H9 (cell line): ENCODE measurements around the gene RBM22. TPM values are rescaled to one million over a fixed set of nuclear protein-coding genes. Genes with fewer than 3 reads are reported as not detected.

ENCODE experiments used
- DNase-seq: peaks from one replicate; pipeline ENCODE4 v3.0.0-alpha.2; 2017
- H2AFZ ChIP-seq: one replicate; pipeline ENCODE4 v1.6.1; 2013; ENCODE audit warnings: mild to moderate bottlenecking, low read length, control low read depth, moderate library complexity
- H2AK5ac ChIP-seq: 2 replicates; pipeline ENCODE4 v1.6.1; 2013; ENCODE audit warnings: low read length, control low read depth, mixed read lengths; ENCODE audit not compliant: insufficient read length
- H2BK120ac ChIP-seq: one replicate; pipeline ENCODE4 v1.6.1; 2013; ENCODE audit warnings: low read depth, mild to moderate bottlenecking, low read length, control low read depth, inconsistent platforms; ENCODE audit not compliant: poor library complexity, severe bottlenecking
- H2BK12ac ChIP-seq: 2 replicates; pipeline ENCODE4 v1.6.1; 2013; ENCODE audit warnings: low read length, control low read depth, mixed read lengths, low read depth; ENCODE audit not compliant: insufficient read length
- H2BK15ac ChIP-seq: 2 replicates; pipeline ENCODE4 v1.6.1; 2013; ENCODE audit warnings: low read depth, low read length, control low read depth
- H2BK20ac ChIP-seq: one replicate; pipeline ENCODE4 v1.6.1; 2013; ENCODE audit warnings: low read depth, mild to moderate bottlenecking, low read length, control low read depth, inconsistent platforms; ENCODE audit not compliant: poor library complexity, severe bottlenecking
- H2BK5ac ChIP-seq: 2 replicates; pipeline ENCODE4 v1.6.1; 2013; ENCODE audit warnings: low read length, control low read depth, mixed read lengths; ENCODE audit not compliant: insufficient read length
- H3K14ac ChIP-seq: 2 replicates; pipeline ENCODE4 v1.6.1; 2013; ENCODE audit warnings: low read length, control low read depth; ENCODE audit not compliant: insufficient read depth
- H3K18ac ChIP-seq: 2 replicates; pipeline ENCODE4 v1.6.1; 2013; ENCODE audit warnings: low read depth, mild to moderate bottlenecking, mixed read lengths, low read length, control low read depth; ENCODE audit not compliant: insufficient read length
- H3K23ac ChIP-seq: 2 replicates; pipeline ENCODE4 v1.6.1; 2013; ENCODE audit warnings: low read length, control low read depth, mixed read lengths, low read depth; ENCODE audit not compliant: insufficient read length
- H3K23me2 ChIP-seq: 2 replicates; pipeline ENCODE4 v1.6.1; 2013; ENCODE audit warnings: low read depth, mild to moderate bottlenecking, mixed read lengths, low read length, control low read depth; ENCODE audit not compliant: insufficient read length, poor library complexity, severe bottlenecking
- H3K27ac ChIP-seq: 2 replicates; pipeline ENCODE4 v1.5.1; 2013; ENCODE audit warnings: low read length, control low read depth, mixed read lengths, low read depth; ENCODE audit not compliant: insufficient read length
- H3K27me3 ChIP-seq: 2 replicates; pipeline ENCODE4 v1.6.1; 2013; ENCODE audit warnings: low read length, control low read depth, inconsistent platforms; ENCODE audit not compliant: insufficient read depth
- H3K4ac ChIP-seq: 2 replicates; pipeline ENCODE4 v1.6.1; 2013; ENCODE audit warnings: low read depth, mild to moderate bottlenecking, control low read depth, inconsistent platforms, low read length, moderate library complexity
- H3K4me1 ChIP-seq: 2 replicates; pipeline ENCODE4 v1.6.1; 2013; ENCODE audit warnings: low read length, control low read depth, inconsistent platforms; ENCODE audit not compliant: insufficient read depth
- H3K4me2 ChIP-seq: 2 replicates; pipeline ENCODE4 v1.6.1; 2013; ENCODE audit warnings: low read length, control low read depth, mixed read lengths; ENCODE audit not compliant: insufficient read length, insufficient read depth
- H3K56ac ChIP-seq: 2 replicates; pipeline ENCODE4 v1.6.1; 2013; ENCODE audit warnings: low read depth, mild to moderate bottlenecking, mixed read lengths, low read length, control low read depth; ENCODE audit not compliant: insufficient read length
- H3K79me1 ChIP-seq: 2 replicates; pipeline ENCODE4 v1.6.1; 2013; ENCODE audit warnings: low read depth, mild to moderate bottlenecking, moderate library complexity, low read length, control low read depth, inconsistent platforms; ENCODE audit not compliant: insufficient read depth, poor library complexity, severe bottlenecking
- H3K79me2 ChIP-seq: 2 replicates; pipeline ENCODE4 v1.6.1; 2013; ENCODE audit warnings: low read length, control low read depth, inconsistent platforms; ENCODE audit not compliant: insufficient read depth
- H3K9ac ChIP-seq: 2 replicates; pipeline ENCODE4 v1.6.1; 2013; ENCODE audit warnings: low read length, control low read depth, mixed read lengths; ENCODE audit not compliant: insufficient read length; ENCODE audit errors: extremely low read depth
- H3K9me3 ChIP-seq: one replicate; pipeline ENCODE4 v1.6.1; 2013; ENCODE audit warnings: low read depth, low read length, inconsistent platforms; ENCODE audit not compliant: control insufficient read depth
- H3T11ph ChIP-seq: one replicate; pipeline ENCODE4 v1.6.1; 2013; ENCODE audit warnings: mild to moderate bottlenecking, low read length, control low read depth, inconsistent platforms
- H4K20me1 ChIP-seq: one replicate; pipeline ENCODE4 v1.6.1; 2013; ENCODE audit not compliant: control insufficient read depth, insufficient read length, insufficient read depth
- H4K5ac ChIP-seq: 2 replicates; pipeline ENCODE4 v1.6.1; 2013; ENCODE audit warnings: low read depth, mild to moderate bottlenecking, mixed read lengths, low read length, control low read depth; ENCODE audit not compliant: insufficient read length
- H4K8ac ChIP-seq: replicated peaks from 2 replicates; pipeline ENCODE4 v1.6.1; 2013; ENCODE audit warnings: low read length, control low read depth, mixed read lengths, low read depth; ENCODE audit not compliant: insufficient read length
- H4K91ac ChIP-seq: 2 replicates; pipeline ENCODE4 v1.6.1; 2013; ENCODE audit warnings: low read depth, mild to moderate bottlenecking, moderate library complexity, mixed read lengths, low read length, control low read depth; ENCODE audit not compliant: insufficient read length
- H3K27ac Mint-ChIP-seq, 3 experiments: 2 replicates in 2 of 3; 3 replicates in 1 of 3; pipeline ENCODE4 v1.8.0; 2020 to 2021; ENCODE audit warnings: mixed read lengths in 3 of 3, mild to moderate bottlenecking in 1 of 3, moderate library complexity in 1 of 3
- H3K27me3 Mint-ChIP-seq: 2 replicates; pipeline ENCODE4 v1.8.0; 2021; ENCODE audit warnings: low read depth, mild to moderate bottlenecking, moderate library complexity, mixed read lengths
- H3K36me3 Mint-ChIP-seq, 3 experiments: 2 replicates in 2 of 3; 3 replicates in 1 of 3; pipeline ENCODE4 v1.8.0; 2020 to 2021; ENCODE audit warnings: low read depth in 3 of 3, mixed read lengths in 3 of 3; ENCODE audit not compliant: insufficient read depth in 1 of 3
- H3K4me1 Mint-ChIP-seq, 2 experiments: 2 replicates each; pipeline ENCODE4 v1.8.0; 2020; ENCODE audit warnings: mixed read lengths in 2 of 2
- H3K4me3 Mint-ChIP-seq, 2 experiments: 2 replicates in 1 of 2; 3 replicates in 1 of 2; pipeline ENCODE4 v1.8.0; 2020 to 2021; ENCODE audit warnings: mild to moderate bottlenecking in 2 of 2, mixed read lengths in 2 of 2, moderate library complexity in 1 of 2
- H3K9me3 Mint-ChIP-seq, 2 experiments: 2 replicates in 1 of 2; 3 replicates in 1 of 2; pipeline ENCODE4 v1.8.0; 2020; ENCODE audit warnings: mild to moderate bottlenecking in 2 of 2, mixed read lengths in 2 of 2, moderate library complexity in 1 of 2
- CTCF ChIP-seq: fragments of 200-600 bp; sonication (generic); conservative IDR thresholded peaks from 3 replicates; pipeline ENCODE4 v1.8.0; 2021; ENCODE audit warnings: antibody characterized with exemption, mild to moderate bottlenecking
- WGBS: extraction: QIAGEN DNeasy Blood & Tissue Kit; methylation state at CpG from one replicate; pipeline ENCODE4 v1.1.7; 2013; ENCODE audit warnings: missing lambda C conversion rate, low lambda C conversion rate, mixed read lengths; ENCODE audit not compliant: insufficient read length; ENCODE audit errors: extremely low coverage; 5-methylcytosine and 5-hydroxymethylcytosine counted together
- total RNA-seq: library from RNA; stranded (reverse); gene quantifications from 2 replicates; pipeline ENCODE4 v1.2.1, GENCODE V29; 2021

Gene RBM22
- total RNA-seq, 1 experiment from 2014 or later, result 47.0 TPM

- Histone ChIP-seq H3K14ac (no peak overlapping the region; the same call in 1 of the 2 replicates), H4K8ac (no peak overlapping the region), H2BK12ac (no peak overlapping the region), H3K18ac (no peak overlapping the region), H3K9me3 (no peaks in the 10 kb centered on the region), H2BK20ac (no peak overlapping the region), H2BK15ac (no peak overlapping the region), H3T11ph (no peak overlapping the region), H4K91ac (no peak overlapping the region), H2AFZ (no peak overlapping the region), H3K79me1 (no peaks in the 10 kb centered on the region), H3K9ac (no peak overlapping the region), H2BK120ac (no peak overlapping the region), H2BK5ac (no peak overlapping the region), H3K4me2 (no peak overlapping the region), H3K23me2 (peaks cover 4% of the 10 kb centered on the region), H4K5ac (no peak overlapping the region), H3K23ac (no peak overlapping the region), H2AK5ac (no peak overlapping the region), H3K56ac (no peak overlapping the region), H3K79me2 (no peaks in the 10 kb centered on the region), H3K4me1 (no peaks in the 10 kb centered on the region), H3K27me3 (no peaks in the 10 kb centered on the region; the same call in 1 of the 2 replicates), H3K4ac (no peak overlapping the region), H3K27ac (no peak overlapping the region), H4K20me1 (no peaks in the 10 kb centered on the region)
- H3K9me3 Mint-ChIP-seq, result no peaks in the 10 kb centered on the region
- peaks cover 19 to 41% of the 10 kb centered on the region in 2 experiments for H3K4me1 Mint-ChIP-seq
- H3K27ac Mint-ChIP-seq, result no peak overlapping the region; a peak in 2 of 7 replicates
- peaks cover 26% of the 10 kb centered on the region for H3K27me3 Mint-ChIP-seq
- TF ChIP-seq CTCF, result no peak
- H3K36me3 Mint-ChIP-seq, result no peaks in the 10 kb centered on the region; a peak in 1 of 7 replicates
- no peak overlapping the region for H3K4me3 Mint-ChIP-seq
- peak; percentile 19 for DNase-seq
- WGBS, result no CpG with 5 or more reads among the region's 11 CpGs
These were observed 41.3 kb downstream of the RBM22 start for GRCh38 chr5:150659360-150660107.
